Activated naive CD4-positive, alpha-beta T cell treated with anti-CD3 and anti-CD28 coated beads, Interleukin-2, amount 50 U/mL, for 16 hours (primary cell): ENCODE results near the gene CNIH2.

Experiments used
- DNase-seq: peaks from one replicate; pipeline ENCODE4 v3.0.0-alpha.2; 2020

The CNIH2 gene

GRCh38 chr11:66278363-66279091 lies 552 bp downstream of the CNIH2 start:
- no peak for DNase-seq

DNA sequence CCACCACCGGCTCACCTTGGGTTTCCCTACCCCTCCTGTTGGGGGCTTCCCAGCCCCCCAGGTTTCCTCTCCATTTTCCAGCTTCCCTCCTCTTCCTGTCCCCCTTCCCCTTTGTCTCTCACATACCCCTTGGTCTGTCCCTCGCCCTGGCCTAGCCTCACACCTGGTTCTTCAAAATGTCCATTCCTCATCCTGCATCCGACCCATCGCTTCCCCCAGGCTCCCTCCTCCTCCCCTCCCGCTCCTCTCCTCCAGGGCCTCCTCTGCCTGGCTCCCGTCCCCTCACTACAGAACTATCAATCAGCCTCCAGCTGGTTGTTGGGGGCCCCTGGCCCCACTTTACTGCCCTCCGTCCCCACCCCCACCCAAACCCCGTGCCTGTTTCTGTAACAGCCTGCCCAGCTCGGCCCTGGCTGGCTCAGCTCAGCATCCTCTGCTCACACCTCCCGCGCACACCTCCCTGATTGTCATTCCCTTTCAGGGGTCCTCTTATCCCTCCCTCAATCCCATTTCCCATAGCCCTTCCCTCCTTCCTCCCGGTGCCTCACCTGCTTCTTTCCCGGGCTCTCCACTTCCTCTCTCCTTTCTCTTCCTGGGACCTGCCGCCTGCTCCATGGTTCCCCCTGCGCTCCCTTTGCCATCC lies 1.2 kb downstream of the CNIH2 start:
- no peak for DNase-seq

GRCh38 chr11:66280428-66280827 lies 2.5 kb downstream of the CNIH2 start:
- DNase-seq: no peak

DNA sequence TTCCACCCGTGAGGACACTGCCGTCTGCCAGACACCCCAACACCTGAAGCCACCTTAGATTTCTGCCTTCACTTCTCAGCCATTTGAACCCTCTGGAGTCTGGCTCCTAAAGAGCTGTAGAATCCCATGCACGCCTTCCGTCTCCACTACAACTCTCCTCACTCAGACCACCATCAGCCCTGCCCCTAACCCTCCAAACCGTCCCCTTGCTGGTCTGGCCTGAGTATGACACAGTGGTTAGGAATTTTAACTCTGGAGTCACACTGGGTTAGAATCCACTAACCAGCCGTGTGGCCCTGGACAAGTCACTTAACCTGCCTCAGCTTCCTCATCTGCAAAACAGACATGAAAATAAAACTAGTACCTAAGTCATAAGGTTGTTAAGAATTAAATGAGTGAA lies 3.0 kb downstream of the CNIH2 start:
- no peak for DNase-seq

DNA sequence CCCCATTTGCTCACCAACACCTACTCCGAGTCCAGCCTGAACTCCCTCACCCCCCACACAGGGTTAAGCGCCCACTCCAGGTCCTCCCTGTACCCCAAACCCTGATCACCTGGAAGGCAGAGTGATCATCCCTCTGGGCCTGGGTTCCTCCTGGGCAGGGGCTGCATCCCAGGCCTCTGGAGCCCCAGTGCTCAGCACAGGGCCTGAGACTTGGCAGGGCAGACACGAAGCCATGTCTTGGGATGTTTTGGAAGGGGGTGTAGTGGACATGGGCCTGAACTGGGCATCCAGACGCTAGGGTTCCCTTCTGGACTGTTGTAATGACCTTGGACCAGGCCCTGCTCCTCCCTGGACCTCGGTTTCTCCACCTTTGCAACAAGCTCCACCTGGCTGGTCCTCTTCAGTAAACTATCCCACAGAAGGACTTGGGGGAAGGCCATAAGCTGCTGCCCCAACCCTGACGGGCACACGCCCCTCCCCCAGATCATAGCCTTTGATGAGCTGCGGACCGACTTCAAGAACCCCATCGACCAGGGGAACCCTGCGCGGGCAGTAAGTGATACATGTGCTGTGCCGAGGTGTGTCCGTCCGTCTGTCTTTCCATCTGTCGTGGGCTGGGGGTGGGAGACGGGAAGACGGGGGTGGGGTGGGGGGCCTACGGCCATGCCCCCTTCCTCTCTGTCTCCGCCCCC lies 3.9 kb downstream of the CNIH2 start:
- DNase-seq: no peak

GRCh38 chr11:66282468-66283455 lies 4.8 kb downstream of the CNIH2 start:
- DNase-seq: peak; percentile 98

GRCh38 chr11:66283461-66284105 lies 5.6 kb downstream of the CNIH2 start:
- DNase-seq: no peak

GRCh38 chr11:66284526-66285078 lies 6.6 kb downstream of the CNIH2 start:
- no peak for DNase-seq

DNA sequence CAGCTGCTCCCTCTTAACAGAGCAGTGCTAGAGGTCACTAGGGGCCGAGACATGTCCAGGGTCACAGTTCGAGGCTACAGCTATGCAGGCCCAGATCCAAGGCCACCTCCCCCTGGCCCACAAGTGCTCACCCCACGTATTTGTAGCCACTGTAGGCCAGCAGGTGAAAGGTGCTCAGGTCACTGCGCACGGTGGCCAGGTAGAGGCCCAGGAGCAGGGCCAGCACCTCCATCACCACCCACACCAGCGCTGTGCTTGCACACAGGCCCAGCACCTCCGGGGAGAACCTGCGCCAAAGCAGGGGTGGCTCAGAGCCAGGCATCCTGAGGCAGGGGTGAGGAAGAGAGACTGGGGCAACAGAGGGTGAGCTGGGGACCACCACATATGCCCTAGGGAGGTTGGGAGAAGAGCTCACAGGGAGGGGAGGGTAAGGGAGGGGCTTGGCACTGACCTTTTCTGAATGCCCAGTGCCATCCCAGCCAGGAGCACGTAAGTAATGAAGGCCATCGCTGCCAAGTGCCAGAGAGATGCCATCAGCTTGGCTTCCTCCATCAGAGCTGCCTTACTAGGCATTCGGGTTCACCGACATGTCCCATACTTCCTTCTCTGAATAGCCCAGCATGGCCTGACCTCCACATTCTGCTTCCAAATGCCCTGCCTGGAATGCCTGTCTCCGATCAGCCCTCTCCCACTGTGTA lies 7.4 kb downstream of the CNIH2 start:
- DNase-seq: no peak

- DNase-seq: no peak
Measured at GRCh38 chr11:66286699-66287098, 8.7 kb downstream of the CNIH2 start.

- no peak for DNase-seq
Measured at GRCh38 chr11:66287211-66287888, 9.4 kb downstream of the CNIH2 start.

DNA sequence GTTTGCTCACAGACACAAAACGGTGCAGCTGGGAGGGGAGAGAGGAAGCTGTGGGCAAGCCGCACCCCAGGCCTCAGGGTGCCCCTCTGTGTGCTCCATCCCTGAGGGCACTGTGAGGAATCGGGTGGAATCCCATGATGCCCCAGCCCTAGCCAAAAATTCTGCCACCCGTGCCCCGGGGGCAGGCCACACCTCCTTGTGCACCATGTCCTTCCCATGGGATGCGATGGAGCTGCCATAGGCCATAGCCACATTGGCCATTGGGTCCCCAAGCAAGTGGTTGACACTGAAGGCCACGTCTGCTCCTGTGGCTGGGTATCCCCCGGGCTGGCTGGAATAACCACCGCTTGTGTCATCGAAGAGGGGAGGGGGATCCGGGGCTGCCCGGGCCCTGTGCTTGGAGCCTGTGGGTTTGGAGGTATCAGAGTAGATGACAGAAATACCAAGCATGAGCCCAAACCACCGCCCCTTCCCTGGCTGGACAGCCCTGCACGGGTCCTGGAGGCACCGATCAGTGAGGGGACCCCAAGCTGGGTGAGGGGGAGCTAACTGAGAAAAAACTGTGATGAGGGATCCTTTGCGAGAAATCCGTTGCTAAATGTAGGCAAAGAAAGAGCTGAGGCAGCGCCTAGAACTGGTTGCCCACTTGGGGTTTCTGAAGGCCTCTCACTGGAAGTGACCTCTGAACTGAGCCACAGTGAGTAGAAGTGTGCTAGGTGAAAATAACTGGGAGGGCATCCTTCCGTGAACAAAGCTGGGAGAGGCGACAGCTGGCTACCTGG lies 10.1 kb downstream of the CNIH2 start:
- DNase-seq: no peak

- peak; percentile 99 for DNase-seq
Measured at GRCh38 chr11:66288671-66289547, 10.9 kb downstream of the CNIH2 start, which contains the start of gene YIF1A. YIF1A (minus strand) TSS chr11:66289143; CDS start chr11:66288985, 158 bp downstream.

DNA sequence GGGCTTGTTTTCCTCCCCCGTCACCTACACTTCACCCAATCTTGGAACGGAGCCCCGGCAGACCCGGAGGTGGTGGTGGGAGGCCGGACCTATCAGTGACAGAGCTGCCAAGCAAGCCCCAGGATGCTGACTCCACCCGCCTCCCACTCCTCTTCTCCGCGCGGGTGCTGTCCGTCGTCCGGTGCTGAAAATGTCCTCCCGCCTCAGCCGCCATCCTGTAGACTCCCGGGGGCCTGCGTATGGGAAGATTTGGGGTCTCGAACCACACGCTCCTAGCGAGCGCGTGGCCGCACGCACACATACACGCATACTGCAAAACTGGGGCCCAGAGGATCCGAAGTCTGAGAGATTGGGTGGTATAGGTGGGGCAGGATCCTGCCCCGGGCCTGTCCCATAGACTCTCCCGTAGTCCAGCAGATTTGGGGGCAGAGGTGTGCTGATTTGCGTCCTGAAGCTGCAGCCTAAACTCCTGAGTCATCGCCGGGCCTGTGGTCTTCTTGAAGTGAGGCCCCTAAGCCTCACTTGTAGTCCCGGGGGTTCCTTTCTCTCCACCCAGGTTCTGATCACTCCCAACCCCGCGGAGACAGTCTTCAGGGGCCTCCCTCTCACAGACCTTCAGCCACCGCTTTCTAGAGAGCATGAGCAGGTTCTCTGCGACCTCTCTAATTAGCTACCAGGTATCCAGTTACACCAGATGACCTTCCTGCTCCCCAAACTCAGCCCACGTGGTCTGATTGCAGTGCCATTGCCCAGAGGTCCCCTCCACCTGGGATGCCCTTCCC lies 11.8 kb downstream of the CNIH2 start:
- DNase-seq: peak; percentile 86

DNA sequence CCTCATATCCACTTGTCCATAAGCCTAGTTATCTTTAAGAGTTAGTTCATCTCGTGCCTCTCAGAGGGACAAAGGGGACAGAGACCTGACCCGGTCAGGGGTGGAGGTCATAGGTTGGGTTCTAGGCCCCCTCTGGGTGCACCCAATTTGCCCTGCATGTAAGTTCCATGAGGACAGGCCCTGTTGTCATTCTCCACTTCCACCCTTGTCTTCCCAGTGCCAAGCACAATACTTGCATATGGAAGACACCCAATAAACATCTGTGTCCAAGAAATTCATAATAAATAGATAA lies 12.3 kb downstream of the CNIH2 start:
- DNase-seq: no peak

DNA sequence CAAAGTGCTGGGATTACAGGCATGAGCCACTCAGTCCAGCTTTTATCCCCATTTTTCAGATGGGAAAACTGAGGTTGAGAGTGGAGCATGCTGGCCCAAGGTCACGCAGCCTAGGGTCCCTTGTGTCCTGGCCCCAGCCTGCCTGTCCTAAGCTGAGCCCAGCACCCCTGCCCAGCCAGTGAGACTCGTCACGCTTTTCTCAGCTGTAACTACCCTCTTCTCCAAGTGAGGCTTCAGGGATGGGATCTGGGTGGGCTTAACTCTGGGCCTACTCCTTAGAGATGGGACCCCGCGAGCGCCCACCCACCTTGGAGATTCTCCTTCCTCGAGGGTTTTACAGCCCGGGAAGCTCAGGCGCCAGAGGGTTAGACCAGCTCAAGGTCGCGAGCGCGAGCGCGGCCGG lies 13.3 kb downstream of the CNIH2 start:
- DNase-seq: no peak

GRCh38 chr11:66291706-66292542 lies 13.9 kb downstream of the CNIH2 start, which contains the start of gene TMEM151A:
TMEM151A (plus strand) TSS chr11:66291894; CDS start chr11:66292014, 120 bp downstream.
- peak; percentile 57 for DNase-seq
